H9 (cell line): ENCODE results near the gene PLA2G4D. TPM values are rescaled to one million over a fixed set of nuclear protein-coding genes. Genes with fewer than 3 reads are reported as not detected.

ENCODE experiments used
- DNase-seq: peaks from one replicate; pipeline ENCODE4 v3.0.0-alpha.2; 2017
- H2AFZ ChIP-seq: one replicate; pipeline ENCODE4 v1.6.1; 2013; ENCODE audit warnings: mild to moderate bottlenecking, low read length, control low read depth, moderate library complexity
- H2AK5ac ChIP-seq: 2 replicates; pipeline ENCODE4 v1.6.1; 2013; ENCODE audit warnings: low read length, control low read depth, mixed read lengths; ENCODE audit not compliant: insufficient read length
- H2BK120ac ChIP-seq: one replicate; pipeline ENCODE4 v1.6.1; 2013; ENCODE audit warnings: low read depth, mild to moderate bottlenecking, low read length, control low read depth, inconsistent platforms; ENCODE audit not compliant: poor library complexity, severe bottlenecking
- H2BK12ac ChIP-seq: 2 replicates; pipeline ENCODE4 v1.6.1; 2013; ENCODE audit warnings: low read length, control low read depth, mixed read lengths, low read depth; ENCODE audit not compliant: insufficient read length
- H2BK15ac ChIP-seq: 2 replicates; pipeline ENCODE4 v1.6.1; 2013; ENCODE audit warnings: low read depth, low read length, control low read depth
- H2BK20ac ChIP-seq: one replicate; pipeline ENCODE4 v1.6.1; 2013; ENCODE audit warnings: low read depth, mild to moderate bottlenecking, low read length, control low read depth, inconsistent platforms; ENCODE audit not compliant: poor library complexity, severe bottlenecking
- H2BK5ac ChIP-seq: 2 replicates; pipeline ENCODE4 v1.6.1; 2013; ENCODE audit warnings: low read length, control low read depth, mixed read lengths; ENCODE audit not compliant: insufficient read length
- H3K14ac ChIP-seq: 2 replicates; pipeline ENCODE4 v1.6.1; 2013; ENCODE audit warnings: low read length, control low read depth; ENCODE audit not compliant: insufficient read depth
- H3K18ac ChIP-seq: 2 replicates; pipeline ENCODE4 v1.6.1; 2013; ENCODE audit warnings: low read depth, mild to moderate bottlenecking, mixed read lengths, low read length, control low read depth; ENCODE audit not compliant: insufficient read length
- H3K23ac ChIP-seq: 2 replicates; pipeline ENCODE4 v1.6.1; 2013; ENCODE audit warnings: low read length, control low read depth, mixed read lengths, low read depth; ENCODE audit not compliant: insufficient read length
- H3K23me2 ChIP-seq: 2 replicates; pipeline ENCODE4 v1.6.1; 2013; ENCODE audit warnings: low read depth, mild to moderate bottlenecking, mixed read lengths, low read length, control low read depth; ENCODE audit not compliant: insufficient read length, poor library complexity, severe bottlenecking
- H3K27ac ChIP-seq: 2 replicates; pipeline ENCODE4 v1.5.1; 2013; ENCODE audit warnings: low read length, control low read depth, mixed read lengths, low read depth; ENCODE audit not compliant: insufficient read length
- H3K27me3 ChIP-seq: 2 replicates; pipeline ENCODE4 v1.6.1; 2013; ENCODE audit warnings: low read length, control low read depth, inconsistent platforms; ENCODE audit not compliant: insufficient read depth
- H3K4ac ChIP-seq: 2 replicates; pipeline ENCODE4 v1.6.1; 2013; ENCODE audit warnings: low read depth, mild to moderate bottlenecking, control low read depth, inconsistent platforms, low read length, moderate library complexity
- H3K4me1 ChIP-seq: 2 replicates; pipeline ENCODE4 v1.6.1; 2013; ENCODE audit warnings: low read length, control low read depth, inconsistent platforms; ENCODE audit not compliant: insufficient read depth
- H3K4me2 ChIP-seq: 2 replicates; pipeline ENCODE4 v1.6.1; 2013; ENCODE audit warnings: low read length, control low read depth, mixed read lengths; ENCODE audit not compliant: insufficient read length, insufficient read depth
- H3K56ac ChIP-seq: 2 replicates; pipeline ENCODE4 v1.6.1; 2013; ENCODE audit warnings: low read depth, mild to moderate bottlenecking, mixed read lengths, low read length, control low read depth; ENCODE audit not compliant: insufficient read length
- H3K79me1 ChIP-seq: 2 replicates; pipeline ENCODE4 v1.6.1; 2013; ENCODE audit warnings: low read depth, mild to moderate bottlenecking, moderate library complexity, low read length, control low read depth, inconsistent platforms; ENCODE audit not compliant: insufficient read depth, poor library complexity, severe bottlenecking
- H3K79me2 ChIP-seq: 2 replicates; pipeline ENCODE4 v1.6.1; 2013; ENCODE audit warnings: low read length, control low read depth, inconsistent platforms; ENCODE audit not compliant: insufficient read depth
- H3K9ac ChIP-seq: 2 replicates; pipeline ENCODE4 v1.6.1; 2013; ENCODE audit warnings: low read length, control low read depth, mixed read lengths; ENCODE audit not compliant: insufficient read length; ENCODE audit errors: extremely low read depth
- H3K9me3 ChIP-seq: one replicate; pipeline ENCODE4 v1.6.1; 2013; ENCODE audit warnings: low read depth, low read length, inconsistent platforms; ENCODE audit not compliant: control insufficient read depth
- H3T11ph ChIP-seq: one replicate; pipeline ENCODE4 v1.6.1; 2013; ENCODE audit warnings: mild to moderate bottlenecking, low read length, control low read depth, inconsistent platforms
- H4K20me1 ChIP-seq: one replicate; pipeline ENCODE4 v1.6.1; 2013; ENCODE audit not compliant: control insufficient read depth, insufficient read length, insufficient read depth
- H4K5ac ChIP-seq: 2 replicates; pipeline ENCODE4 v1.6.1; 2013; ENCODE audit warnings: low read depth, mild to moderate bottlenecking, mixed read lengths, low read length, control low read depth; ENCODE audit not compliant: insufficient read length
- H4K8ac ChIP-seq: replicated peaks from 2 replicates; pipeline ENCODE4 v1.6.1; 2013; ENCODE audit warnings: low read length, control low read depth, mixed read lengths, low read depth; ENCODE audit not compliant: insufficient read length
- H4K91ac ChIP-seq: 2 replicates; pipeline ENCODE4 v1.6.1; 2013; ENCODE audit warnings: low read depth, mild to moderate bottlenecking, moderate library complexity, mixed read lengths, low read length, control low read depth; ENCODE audit not compliant: insufficient read length
- H3K27ac Mint-ChIP-seq, 3 experiments: 2 replicates in 2 of 3; 3 replicates in 1 of 3; pipeline ENCODE4 v1.8.0; 2020 to 2021; ENCODE audit warnings: mixed read lengths in 3 of 3, mild to moderate bottlenecking in 1 of 3, moderate library complexity in 1 of 3
- H3K27me3 Mint-ChIP-seq: 2 replicates; pipeline ENCODE4 v1.8.0; 2021; ENCODE audit warnings: low read depth, mild to moderate bottlenecking, moderate library complexity, mixed read lengths
- H3K36me3 Mint-ChIP-seq, 3 experiments: 2 replicates in 2 of 3; 3 replicates in 1 of 3; pipeline ENCODE4 v1.8.0; 2020 to 2021; ENCODE audit warnings: low read depth in 3 of 3, mixed read lengths in 3 of 3; ENCODE audit not compliant: insufficient read depth in 1 of 3
- H3K4me1 Mint-ChIP-seq, 2 experiments: 2 replicates each; pipeline ENCODE4 v1.8.0; 2020; ENCODE audit warnings: mixed read lengths in 2 of 2
- H3K4me3 Mint-ChIP-seq, 2 experiments: 2 replicates in 1 of 2; 3 replicates in 1 of 2; pipeline ENCODE4 v1.8.0; 2020 to 2021; ENCODE audit warnings: mild to moderate bottlenecking in 2 of 2, mixed read lengths in 2 of 2, moderate library complexity in 1 of 2
- H3K9me3 Mint-ChIP-seq, 2 experiments: 2 replicates in 1 of 2; 3 replicates in 1 of 2; pipeline ENCODE4 v1.8.0; 2020; ENCODE audit warnings: mild to moderate bottlenecking in 2 of 2, mixed read lengths in 2 of 2, moderate library complexity in 1 of 2
- CTCF ChIP-seq: fragments of 200-600 bp; sonication (generic); conservative IDR thresholded peaks from 3 replicates; pipeline ENCODE4 v1.8.0; 2021; ENCODE audit warnings: antibody characterized with exemption, mild to moderate bottlenecking
- WGBS: extraction: QIAGEN DNeasy Blood & Tissue Kit; methylation state at CpG from one replicate; pipeline ENCODE4 v1.1.7; 2013; ENCODE audit warnings: missing lambda C conversion rate, low lambda C conversion rate, mixed read lengths; ENCODE audit not compliant: insufficient read length; ENCODE audit errors: extremely low coverage; 5-methylcytosine and 5-hydroxymethylcytosine counted together
- total RNA-seq: library from RNA; stranded (reverse); gene quantifications from 2 replicates; pipeline ENCODE4 v1.2.1, GENCODE V29; 2021

Gene PLA2G4D
- total RNA-seq, 1 experiment from 2014 or later = 0.33 TPM

GRCh38 chr15:42100021-42100800, 5.8 kb upstream of the PLA2G4D start:
- no peak overlapping the region for H3K27ac ChIP-seq
- H3K56ac ChIP-seq = no peak overlapping the region
- H3K9me3 Mint-ChIP-seq = no peaks in the 10 kb centered on the region
- no peak overlapping the region for H2BK20ac ChIP-seq
- H3K23ac ChIP-seq = no peak overlapping the region
- H3T11ph ChIP-seq = no peak overlapping the region
- no peak overlapping the region for H3K4me2 ChIP-seq
- no peak overlapping the region for H2AK5ac ChIP-seq
- no peaks in the 10 kb centered on the region for H3K23me2 ChIP-seq
- no peak overlapping the region for H3K9ac ChIP-seq
- no peak overlapping the region for H2BK12ac ChIP-seq
- TF ChIP-seq CTCF = no peak
- no CpG with 5 or more reads among the region's 8 CpGs for WGBS
- no peak overlapping the region for H2AFZ ChIP-seq
- no peaks in the 10 kb centered on the region; a peak in 1 of 7 replicates for H3K36me3 Mint-ChIP-seq
- no peaks in the 10 kb centered on the region for H3K27me3 Mint-ChIP-seq
- no peak overlapping the region; the same call in 1 of the 2 replicates for H3K14ac ChIP-seq
- no peak overlapping the region for H4K5ac ChIP-seq
- no peaks in the 10 kb centered on the region for H3K79me1 ChIP-seq
- no peaks in the 10 kb centered on the region for H3K4me1 Mint-ChIP-seq
- no peak overlapping the region for H3K4ac ChIP-seq
- no peaks in the 10 kb centered on the region for H3K27me3 ChIP-seq
- H3K9me3 ChIP-seq = no peaks in the 10 kb centered on the region
- no peak overlapping the region for H4K91ac ChIP-seq
- no peaks in the 10 kb centered on the region for H3K4me1 ChIP-seq
- H3K27ac Mint-ChIP-seq = no peak overlapping the region; a peak in 1 of 7 replicates
- no peak overlapping the region for H4K8ac ChIP-seq
- no peaks in the 10 kb centered on the region for H3K79me2 ChIP-seq
- H2BK120ac ChIP-seq = no peak overlapping the region
- no peak overlapping the region for H3K4me3 Mint-ChIP-seq
- DNase-seq = no peak
- H2BK5ac ChIP-seq = no peak overlapping the region
- no peaks in the 10 kb centered on the region for H4K20me1 ChIP-seq
- no peak overlapping the region for H2BK15ac ChIP-seq
- H3K18ac ChIP-seq = no peak overlapping the region
